ENCODE measurements around the gene ZNF35. TPM values are rescaled to one million over a fixed set of nuclear protein-coding genes. Genes with fewer than 3 reads are reported as not detected.
A peak's percentile ranks its signal among the peaks of the same experiment; 100 is the strongest.

The ZNF35 gene
- total and polyA plus RNA-seq, 9 donors, result 2.7 to 14.2 (median 6.4) TPM

DNA sequence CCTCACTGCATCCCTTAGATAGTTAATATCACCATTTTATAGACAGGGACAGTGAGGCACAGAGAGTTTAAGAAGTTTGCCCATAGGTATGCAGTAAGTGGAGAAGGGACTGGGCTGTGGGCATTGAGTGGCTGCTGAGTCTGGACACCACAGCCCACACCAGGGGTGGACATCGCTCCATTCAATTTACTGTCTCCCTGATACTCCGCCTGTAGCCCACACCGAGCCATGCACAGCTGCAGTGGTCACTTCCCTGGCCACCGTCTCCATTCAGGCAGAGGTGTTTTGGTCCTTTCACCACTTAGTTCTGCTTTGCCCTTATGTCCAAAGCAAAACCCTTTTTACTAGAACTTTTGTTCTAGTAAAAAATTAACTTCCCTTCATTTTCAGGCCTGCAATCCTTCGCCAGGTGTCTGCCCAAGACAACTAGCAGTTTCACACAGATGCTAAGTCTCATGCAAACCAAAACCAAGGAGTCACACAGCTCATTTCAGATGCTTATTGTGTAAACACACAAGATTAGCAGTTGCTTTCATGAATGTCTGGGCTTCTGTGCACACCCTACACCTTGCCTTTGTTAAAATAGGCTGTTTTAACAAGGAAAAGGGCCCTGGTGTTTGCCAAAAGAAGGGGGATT is 30.1 kb downstream of the ZNF35 start:
- Histone ChIP-seq H3K9me3 (peaks cover under 1 to 3% of the 10 kb centered on the region in 2 donors), H3K27ac (no peak overlapping the region), H3K4me3 (no peak overlapping the region), H3K36me3 (no peaks in the 10 kb centered on the region), H3K4me1 (ENCODE audit: insufficient read depth) (no peaks in the 10 kb centered on the region), H3K27me3 (no peaks in the 10 kb centered on the region)
- DNase-seq, result no peak
- intact Hi-C loops (cut with DNase I), result loop anchor here in 1 of 4 donors (10.0 kb wide), 1 partner anchor 516 kb away; no protein-coding TSS in a partner anchor
- WGBS, 3 donors, result 94 to 98% (median 94%) methylated on average over 5 of the region's 5 CpGs
- TF ChIP-seq EP300 (IDR thresholded peaks at IDR 0.05), result no peak

DNA sequence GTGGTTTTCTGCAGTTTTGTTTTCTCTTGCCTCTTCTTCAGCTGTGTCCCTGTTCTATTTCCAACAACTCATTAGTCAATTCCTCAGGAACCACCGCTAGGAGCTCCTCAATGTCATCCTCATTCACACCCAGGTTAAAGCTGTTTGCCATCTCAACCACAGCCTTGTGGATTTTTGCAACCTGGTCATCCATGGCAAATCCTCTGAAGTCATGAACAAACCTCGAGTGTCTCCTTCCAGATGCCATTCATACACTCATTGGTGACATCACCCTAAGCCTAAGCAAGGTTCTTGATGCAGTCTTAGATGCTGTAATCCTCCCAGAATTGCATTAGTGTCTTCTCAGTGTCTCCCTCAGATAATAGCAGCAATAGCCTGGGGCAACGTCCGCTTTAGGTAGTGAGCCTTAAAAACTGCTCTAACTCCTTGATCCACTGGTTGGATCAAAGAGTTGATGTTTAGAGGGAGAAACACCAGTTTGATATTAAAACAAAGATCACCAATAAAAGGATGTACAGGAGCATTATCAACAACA is 32.5 kb downstream of the ZNF35 start:
- no peak for DNase-seq
- no peaks in the 10 kb centered on the region for H3K36me3 ChIP-seq
- H3K9me3 ChIP-seq, result peaks cover 0 to 7% of the 10 kb centered on the region in 2 donors
- no peak overlapping the region for H3K4me3 ChIP-seq
- 98% methylated on average over 4 of the region's 4 CpGs for WGBS, 3 donors
- H3K4me1 ChIP-seq (ENCODE audit: insufficient read depth), result peaks cover 5% of the 10 kb centered on the region
- TF ChIP-seq CTCF (IDR thresholded peaks at IDR 0.05), result no peak
- no peak for TF ChIP-seq EP300 (IDR thresholded peaks at IDR 0.05)
- TF ChIP-seq POLR2A (IDR thresholded peaks at IDR 0.05), result no peak
- intact Hi-C loops (cut with DNase I), result no loop called here
- no peak overlapping the region for H3K27ac ChIP-seq
- H3K27me3 ChIP-seq, result no peaks in the 10 kb centered on the region

DNA sequence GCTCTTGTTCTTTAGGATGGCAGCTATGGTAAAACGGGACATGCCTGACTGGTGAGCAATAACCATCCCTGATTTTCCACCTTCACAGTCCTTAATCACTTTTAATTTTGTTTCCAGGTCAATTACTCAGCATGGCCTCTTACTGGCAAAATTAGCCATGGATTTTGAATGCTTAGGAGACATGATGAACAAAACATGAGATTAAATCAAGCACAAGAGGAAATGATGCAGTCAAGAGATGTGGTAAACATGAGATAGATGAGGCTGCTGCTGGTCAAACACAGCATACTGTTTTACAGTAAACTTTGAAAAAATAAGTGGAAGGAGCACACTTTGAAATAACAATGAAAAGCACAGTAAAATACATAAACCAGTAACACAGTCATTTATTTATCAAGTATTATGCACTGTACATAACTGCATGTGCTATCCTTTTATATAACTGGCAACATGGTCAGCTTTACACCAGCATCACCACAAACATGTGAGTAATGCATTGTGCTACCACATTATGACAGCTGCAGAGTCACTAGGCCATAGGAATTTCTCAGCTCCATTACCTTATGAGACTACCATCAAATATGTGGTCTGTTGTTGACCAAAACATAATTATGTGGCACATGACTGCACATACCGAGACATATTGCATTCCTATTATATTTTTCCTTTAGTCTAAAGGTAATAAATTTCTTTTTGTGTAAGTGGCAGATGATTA is 33.8 kb downstream of the ZNF35 start:
- Histone ChIP-seq H3K4me3 (no peak overlapping the region), H3K27ac (no peak overlapping the region), H3K4me1 (ENCODE audit: insufficient read depth) (peaks cover 5% of the 10 kb centered on the region), H3K27me3 (no peaks in the 10 kb centered on the region), H3K36me3 (no peaks in the 10 kb centered on the region), H3K9me3 (peaks cover 0 to 7% of the 10 kb centered on the region in 2 donors)
- no peak for DNase-seq
- intact Hi-C loops (cut with DNase I), result no loop called here
- TF ChIP-seq EP300 (IDR thresholded peaks at IDR 0.05) (no peak), POLR2A (IDR thresholded peaks at IDR 0.05) (no peak), CTCF (IDR thresholded peaks at IDR 0.05) (no peak)
- WGBS, 3 donors, result 94 to 96% (median 94%) methylated on average over 2 of the region's 2 CpGs

DNA sequence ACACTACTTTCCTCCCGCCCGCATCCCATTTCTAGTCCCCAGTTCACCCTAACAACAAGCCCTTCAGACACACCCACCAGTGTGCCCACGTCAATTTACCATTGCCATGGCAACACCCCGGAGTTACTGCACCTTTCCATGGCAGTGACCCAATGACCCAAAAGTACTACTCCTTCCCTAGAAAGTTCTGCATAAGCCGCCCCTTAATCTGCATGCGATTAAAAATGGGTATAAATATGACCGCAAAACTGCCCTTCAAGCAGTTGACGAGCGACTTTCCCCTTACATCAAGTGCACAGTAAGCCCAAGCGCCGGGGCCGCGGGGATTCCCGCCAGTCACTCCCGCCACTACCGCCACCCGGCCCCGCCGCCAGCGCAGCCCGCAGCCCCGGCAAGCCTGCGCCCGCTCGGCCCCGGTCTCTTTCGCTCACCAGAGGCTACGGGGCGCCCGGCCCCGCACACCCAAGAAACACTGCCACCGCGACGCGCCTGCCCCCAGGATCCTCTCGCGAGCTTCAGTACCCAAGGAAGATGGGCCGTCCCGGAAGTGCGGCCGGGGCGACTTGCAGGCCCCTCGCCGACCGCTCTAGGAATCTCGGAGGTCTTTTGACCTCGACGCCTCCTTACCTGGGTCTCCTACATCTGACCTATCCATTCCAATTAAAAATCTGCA is 36.7 kb downstream of the ZNF35 start:
- 1 to 2% (median 2%) methylated on average over 48 of the region's 48 CpGs for WGBS, 3 donors
- TF ChIP-seq CTCF (IDR thresholded peaks at IDR 0.05) (no peak), EP300 (IDR thresholded peaks at IDR 0.05) (no peak), POLR2A (IDR thresholded peaks at IDR 0.05) (no peak)
- no peak overlapping the region for H3K27ac ChIP-seq
- H3K36me3 ChIP-seq, result no peaks in the 10 kb centered on the region
- DNase-seq, result peak; percentile 59 to 78 (median 71)
- H3K4me3 ChIP-seq, result peak overlapping the region; percentile 67
- no peaks in the 10 kb centered on the region for H3K27me3 ChIP-seq
- intact Hi-C loops (cut with DNase I), result no loop called here
- peaks cover 0 to 7% of the 10 kb centered on the region in 2 donors for H3K9me3 ChIP-seq
- peaks cover 5% of the 10 kb centered on the region for H3K4me1 ChIP-seq (ENCODE audit: insufficient read depth)
